DMS114 treated with DMSO at 0.1 percent for 48 hours (cell line): ENCODE results near the gene CMTM7.
"Not testable (repeated sequence)": the region's sequence is repeated elsewhere in the genome, so short reads cannot be mapped to it uniquely, and the experiment has no call there.

Experiments used
- DNase-seq: peaks from one replicate; lab custom pipeline; 2025; ENCODE audit not compliant: unreplicated experiment; lab: John Stamatoyannopoulos, UW

CMTM7 gene

DNA sequence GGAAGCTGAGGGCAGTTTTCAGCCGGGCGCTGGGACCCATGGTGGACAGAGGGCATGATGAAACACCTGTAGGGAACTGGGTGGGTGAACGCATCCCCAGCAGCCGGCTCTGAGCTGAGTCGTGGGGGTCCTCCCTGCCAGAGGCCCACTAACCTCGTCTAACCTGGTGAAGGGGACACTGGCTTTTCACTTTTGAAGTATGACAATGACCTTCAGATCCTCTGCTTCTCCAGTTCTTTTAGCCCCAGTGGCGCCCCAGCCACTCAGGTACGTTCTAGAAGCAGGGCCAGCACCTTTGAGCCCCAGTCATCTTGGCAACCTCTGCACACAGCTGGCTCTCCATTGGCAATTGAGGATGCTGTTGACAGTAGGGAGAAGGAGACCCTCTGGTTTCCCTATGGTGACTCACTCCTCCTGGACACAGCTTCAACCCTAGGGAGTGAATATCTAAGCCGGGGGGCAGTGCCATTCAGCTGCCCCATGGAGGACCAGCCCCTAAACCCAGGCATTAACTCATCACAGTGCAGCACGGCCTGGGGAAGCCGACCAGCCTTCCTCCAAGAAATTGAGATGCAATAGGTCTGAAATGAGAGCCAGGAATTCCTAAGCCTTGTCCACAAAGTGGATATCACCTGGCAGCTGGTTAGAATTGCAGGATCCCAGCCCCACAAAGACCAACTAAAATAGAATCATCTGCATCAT, 64.9 kb downstream of the CMTM7 start:
- DNase-seq = no peak

DNA sequence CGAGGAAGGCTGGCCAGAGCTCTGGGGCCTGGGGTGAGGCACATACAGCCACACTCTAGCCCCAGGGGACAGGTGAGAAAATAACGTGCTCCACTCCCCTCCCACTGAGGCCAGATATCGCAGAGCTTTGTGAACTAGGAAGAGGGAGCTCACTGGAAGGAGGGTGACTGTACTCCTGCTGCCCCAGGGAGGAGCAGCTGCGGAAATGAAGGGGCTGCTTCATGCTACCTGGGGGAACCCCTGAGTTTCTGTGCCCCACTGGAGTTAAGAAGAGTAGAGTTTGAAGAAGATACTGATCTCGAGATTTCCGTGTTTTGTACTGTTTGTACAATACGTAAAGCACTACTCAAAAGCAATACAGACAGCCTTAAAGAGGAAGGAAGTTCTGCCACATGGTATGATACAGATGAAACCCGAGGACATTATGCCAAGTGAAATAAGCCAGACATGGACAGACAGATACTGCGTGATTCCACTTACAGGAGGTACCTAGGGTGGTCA, 66.4 kb downstream of the CMTM7 start:
- DNase-seq = no peak

DNA sequence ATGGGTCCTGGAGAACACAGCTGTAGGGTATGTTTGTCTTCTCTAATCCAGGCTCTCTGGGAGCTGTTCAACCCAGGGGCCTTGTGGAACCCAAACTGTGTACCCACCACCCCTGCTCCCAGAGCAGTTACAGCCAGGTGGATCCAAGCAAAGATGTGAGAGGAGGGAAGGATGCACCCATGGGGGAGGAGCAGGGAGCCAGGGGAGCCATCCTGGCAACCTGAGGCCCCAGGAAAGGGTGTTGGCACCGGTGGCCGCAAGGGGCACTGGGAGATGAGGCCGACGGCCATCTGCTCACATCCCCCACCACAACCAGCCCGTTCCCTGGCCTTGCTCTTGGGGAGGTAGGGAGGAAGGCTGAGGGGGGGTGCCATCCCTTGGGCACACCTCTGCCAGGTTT, 67.8 kb downstream of the CMTM7 start:
- DNase-seq = no peak

DNA sequence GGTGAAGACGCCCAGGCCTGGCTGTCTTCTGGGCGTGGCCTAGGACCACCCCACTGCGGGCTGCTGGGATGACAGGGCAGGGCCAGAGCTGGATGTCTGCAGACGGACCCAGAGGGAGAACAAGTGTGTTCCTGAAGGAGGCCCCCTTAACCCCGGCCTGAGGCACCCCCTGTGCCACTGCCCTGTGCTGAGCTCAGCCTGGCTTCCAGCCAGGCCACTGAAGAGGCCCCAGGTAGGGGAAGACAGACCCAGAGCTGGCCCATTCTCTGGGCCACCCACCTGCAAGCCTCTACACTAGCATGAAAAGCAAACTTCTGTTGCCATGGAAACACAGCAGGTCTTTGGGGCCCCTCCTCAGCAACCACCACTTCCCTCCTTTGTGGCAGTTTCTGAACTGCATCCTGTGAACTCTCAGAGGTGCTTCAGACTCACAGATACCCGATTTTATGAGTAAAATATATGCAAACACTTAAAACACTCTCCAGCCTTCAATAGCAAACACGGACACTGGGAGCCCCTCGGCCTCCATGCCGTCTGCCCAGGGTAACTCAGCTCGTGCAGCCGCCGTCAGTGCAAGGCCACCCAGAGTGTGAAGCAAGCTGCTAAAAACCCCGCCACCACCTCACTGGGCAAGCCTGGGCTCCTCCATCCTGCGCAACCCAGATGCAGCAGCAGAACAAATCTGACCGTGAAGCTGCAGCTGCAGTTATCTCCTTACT, 68.5 kb downstream of the CMTM7 start:
- DNase-seq = no peak

DNA sequence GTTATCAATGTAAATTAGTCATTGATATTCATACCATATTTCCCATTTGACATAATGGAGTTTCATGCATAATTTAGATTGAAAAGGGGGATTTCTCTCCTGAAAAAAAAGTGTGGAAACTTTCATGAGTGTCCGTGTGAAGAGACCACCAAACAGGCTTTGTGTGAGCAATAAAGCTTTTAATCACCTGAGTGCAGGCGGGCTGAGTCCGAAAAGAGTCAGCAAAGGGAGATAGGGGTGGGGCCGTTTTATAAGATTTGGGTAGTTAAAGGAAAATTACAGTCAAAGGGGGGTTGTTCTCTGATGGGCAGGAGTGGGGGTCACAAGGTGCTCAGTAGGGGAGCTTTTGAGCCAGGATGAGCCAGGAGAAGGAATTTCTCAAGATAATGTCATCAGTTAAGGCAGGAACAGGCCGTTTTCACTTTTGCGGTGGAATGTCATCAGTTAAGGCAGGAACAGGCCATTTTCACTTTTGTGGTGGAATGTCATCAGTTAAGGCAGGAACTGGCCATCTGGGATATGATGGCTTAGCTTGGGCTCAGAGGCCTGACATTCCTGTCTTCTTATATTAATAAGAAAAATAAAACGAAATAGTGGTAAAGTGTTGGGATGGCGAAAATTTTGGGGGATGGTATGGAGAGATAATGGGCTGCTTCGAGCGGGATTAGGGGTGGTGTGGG, 69.3 kb downstream of the CMTM7 start:
- not testable (repeated sequence) for DNase-seq

DNA sequence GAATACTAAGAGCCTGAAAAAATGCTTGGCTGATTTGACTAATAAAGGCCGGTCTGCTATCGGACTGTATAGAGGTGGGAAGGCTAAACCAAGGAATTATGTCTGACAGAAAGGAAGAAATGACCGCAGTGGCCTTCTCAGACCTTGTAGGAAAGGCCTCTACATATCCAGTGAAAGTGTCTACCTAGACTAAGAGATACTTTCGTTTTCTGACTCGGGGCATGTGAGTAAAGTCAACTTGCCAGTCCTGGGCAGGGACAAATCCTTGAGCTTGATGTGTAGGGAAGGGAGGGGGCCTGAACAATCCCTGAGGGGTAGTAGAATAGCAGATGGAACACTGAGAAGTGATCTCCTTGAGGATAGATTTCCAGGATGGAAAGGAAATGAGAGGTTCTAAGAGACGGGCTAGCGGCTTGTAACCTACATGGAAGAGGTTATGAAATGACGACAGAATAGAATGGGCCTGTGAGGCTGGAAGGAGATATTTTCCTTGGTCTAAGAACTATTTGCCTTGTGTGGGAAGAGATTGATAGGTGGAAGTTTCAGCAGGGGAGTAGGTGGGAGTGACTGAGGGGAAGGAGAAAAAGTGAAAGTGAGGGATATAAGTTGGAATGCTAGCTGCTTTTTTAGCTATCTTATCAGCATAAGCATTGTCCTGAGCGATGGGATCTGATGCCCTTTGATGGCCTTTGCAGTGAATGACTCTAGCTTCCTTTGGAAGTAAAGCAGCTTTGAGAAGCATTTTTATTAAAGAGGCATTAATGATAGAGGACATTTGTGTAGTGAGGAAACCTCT, 70.7 kb downstream of the CMTM7 start:
- DNase-seq = not testable (repeated sequence)

DNA sequence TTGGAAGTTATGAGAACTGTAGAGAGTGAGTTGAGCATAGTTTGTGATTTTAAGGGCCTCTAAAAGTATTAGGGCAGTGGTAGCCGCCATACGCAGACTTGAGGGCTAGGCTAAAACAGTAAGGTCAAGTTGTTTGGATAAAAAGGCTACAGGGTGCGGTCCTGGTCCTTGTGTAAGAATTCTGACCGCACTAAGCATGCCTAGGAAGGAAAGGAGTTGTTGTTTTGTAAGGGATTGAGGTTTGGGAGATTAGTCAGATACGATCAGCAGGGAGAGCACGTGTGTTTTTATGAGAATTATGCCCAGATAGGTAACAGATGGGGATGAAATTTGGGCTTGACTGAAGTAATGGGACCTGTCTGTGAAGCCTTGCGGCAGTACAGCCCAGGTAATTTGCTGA, 71.8 kb downstream of the CMTM7 start:
- DNase-seq = not testable (repeated sequence)

DNA sequence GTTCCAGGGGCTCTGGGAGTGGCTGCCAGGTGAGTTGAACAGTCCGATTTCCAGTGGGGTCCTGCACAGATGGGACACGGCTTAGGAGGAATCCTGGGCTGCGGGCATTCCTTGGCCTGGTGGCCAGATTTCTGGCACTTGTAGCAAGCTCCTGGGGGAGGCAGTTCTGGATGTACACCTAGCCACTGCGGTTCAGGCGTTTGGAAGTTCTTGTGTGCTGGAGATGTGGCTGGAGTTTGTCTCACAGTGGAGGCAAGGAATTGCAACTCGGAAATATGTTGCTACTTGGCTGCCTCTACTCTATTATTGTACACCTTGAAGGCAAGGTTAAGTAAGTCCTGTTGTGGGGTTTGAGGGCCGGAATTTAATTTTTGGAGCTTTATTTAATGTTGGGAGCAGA, 73.1 kb downstream of the CMTM7 start:
- DNase-seq = not testable (repeated sequence)

DNA sequence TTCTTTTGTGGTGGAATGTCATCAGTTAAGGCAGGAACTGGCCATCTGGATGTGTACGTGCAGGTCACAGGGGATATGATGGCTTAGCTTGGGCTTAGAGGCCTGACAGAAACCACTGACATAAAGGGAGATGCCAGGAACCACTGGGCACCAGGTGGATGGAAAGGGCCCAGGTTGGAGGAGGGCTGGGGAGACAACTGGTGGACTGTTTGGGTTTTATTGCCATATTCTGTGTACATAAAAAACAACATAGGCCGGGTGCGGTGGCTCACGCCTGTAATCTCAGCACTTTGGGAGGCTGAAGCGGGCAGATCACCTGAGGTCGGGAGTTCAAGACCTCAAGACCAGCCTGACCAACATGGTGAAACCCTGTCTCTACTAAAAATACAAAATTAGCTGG, 75.2 kb downstream of the CMTM7 start:
- DNase-seq = not testable (repeated sequence)

DNA sequence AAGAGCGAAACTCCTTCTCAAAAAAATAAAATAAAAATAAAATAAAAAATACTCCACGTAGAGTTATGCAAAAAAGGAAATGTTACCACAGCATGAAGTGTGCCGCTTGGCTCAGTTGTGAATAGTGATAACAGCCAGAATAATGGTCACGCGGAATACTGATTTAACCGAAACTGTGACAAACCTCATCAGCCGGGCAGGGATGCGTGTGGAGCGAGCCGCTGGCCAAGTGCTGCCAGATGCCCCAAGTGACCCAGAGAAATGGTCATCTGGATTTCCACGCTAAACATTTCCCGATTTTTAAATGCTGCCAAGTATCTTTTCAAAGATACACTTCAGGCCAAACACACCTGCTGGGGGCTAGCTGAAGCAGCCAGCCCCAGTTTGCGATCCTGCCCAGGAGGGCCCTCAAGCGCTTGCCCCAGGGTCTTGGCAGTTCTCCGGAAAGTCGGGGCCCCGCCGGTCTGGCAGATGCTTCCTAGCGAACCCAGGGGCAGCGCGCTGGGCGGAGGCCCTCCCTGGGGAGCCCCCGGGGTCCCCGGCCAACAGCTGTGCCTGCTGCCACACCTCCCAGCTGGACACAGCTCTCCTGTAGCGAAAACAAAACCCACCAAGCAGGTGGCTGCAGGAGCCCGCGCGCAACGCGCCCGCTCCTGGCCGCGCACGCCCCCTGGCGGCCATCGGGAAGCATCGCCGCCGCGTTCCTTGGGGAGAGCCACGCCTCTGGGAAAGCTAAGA, 75.8 kb downstream of the CMTM7 start:
- DNase-seq = peak; percentile 23

DNA sequence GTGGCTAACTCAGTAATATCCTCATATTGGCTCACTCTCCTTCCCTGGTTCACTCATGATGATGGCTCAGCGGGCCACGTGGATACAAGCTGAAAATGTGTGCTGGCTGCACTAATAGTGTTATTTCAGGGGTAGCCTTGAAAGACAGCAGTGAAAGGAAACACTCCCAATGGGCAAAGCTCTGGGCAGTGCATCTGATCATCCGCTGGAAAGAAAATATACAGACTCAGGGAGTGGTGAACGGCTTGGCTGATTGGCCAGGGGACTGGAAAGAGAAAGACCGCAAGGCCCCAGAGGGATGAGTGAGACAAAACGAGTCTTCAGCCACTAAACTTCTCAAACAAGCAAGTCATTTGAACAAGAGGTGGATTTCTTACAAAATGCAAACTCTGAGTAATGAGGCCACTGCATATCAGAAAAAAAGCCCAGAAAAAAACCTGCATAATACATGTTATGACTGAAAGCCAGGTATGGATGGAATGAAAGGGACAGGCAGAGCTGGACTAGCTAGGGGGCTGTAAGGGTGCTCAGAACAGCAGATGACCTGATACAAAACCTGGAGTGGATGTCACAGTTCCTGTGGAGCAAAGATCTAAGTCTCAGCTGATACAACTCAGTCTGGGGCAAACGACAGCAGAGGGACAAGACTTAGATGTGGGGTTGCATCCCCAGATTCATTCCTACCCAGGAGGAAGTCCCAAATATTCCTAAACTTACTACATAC, 77.7 kb downstream of the CMTM7 start:
- no peak for DNase-seq

DNA sequence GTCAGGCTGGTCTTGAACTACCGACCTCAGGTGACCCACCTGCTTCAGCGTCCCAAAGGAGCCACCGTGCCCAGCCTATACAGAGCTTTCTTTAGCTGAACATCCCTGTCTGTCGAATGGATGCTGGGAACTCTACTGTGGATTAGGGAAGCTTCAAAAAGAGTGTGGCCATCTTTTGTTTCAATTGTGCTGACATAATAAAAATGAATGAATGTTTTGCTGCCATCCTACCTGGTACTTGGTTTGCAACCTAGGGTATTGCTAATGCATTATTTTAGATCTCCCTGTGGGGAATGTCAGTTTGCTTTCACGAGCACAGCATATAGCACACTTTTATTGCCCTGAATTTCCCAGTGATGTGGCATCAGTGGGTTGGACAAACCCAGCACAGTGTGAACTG, 78.7 kb downstream of the CMTM7 start:
- no peak for DNase-seq

DNA sequence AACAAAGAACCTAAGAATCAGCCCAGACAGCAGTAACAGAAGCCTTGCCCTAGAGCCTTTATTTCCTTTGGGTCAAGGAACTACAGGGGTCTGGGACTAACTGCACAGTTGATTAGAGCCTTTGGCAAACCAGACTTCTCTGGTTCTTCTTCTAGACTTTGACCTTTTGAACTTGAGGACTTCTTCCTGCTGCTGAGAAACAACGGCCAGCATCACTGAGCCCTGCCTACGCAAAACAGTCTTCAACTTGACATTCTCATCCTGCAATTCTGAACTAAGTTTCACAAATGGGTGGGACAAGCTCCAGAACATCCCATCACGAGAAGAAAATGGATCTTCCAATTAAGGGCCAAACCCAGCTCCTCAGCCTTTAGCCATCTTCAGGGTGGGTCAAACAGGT, 79.6 kb downstream of the CMTM7 start:
- DNase-seq = no peak

DNA sequence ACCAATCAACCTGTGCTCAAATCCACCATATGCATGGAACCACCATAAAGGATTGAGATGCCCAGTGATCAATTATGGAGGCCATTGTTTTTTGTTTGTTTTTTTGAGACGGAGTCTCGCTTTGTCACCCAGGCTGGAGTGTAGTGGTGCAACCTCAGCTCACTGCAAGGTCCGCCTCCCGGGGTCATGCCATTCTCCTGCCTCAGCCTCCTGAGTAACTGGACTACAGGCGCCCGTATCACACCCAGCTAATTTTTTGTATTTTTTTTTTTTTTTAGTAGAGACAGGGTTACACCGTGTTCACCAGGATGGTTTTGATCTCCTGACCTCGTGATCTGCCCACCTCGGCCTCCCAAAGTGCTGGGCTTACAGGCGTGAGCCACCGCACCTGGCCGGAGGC, 80.5 kb downstream of the CMTM7 start:
- DNase-seq = not testable (repeated sequence)

DNA sequence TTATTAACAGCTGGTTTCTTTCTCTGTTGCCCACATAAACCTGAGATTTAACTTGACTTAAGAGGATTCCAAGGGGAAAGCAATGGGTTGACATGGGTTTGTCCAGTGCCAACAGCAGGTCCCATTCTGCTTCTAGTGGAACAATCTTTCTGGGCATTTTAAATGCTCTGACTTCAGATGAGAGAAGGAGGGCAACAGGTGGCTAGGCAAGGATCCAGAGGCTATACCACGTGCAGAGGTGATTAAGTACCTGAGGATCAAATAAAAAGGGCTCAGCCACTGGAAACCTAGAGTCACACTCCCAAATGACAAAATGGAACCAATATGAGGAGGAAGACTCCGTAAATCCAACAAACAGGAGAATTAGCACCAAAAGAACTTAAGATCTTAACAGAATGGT, 82.5 kb downstream of the CMTM7 start:
- DNase-seq = no peak

DNA sequence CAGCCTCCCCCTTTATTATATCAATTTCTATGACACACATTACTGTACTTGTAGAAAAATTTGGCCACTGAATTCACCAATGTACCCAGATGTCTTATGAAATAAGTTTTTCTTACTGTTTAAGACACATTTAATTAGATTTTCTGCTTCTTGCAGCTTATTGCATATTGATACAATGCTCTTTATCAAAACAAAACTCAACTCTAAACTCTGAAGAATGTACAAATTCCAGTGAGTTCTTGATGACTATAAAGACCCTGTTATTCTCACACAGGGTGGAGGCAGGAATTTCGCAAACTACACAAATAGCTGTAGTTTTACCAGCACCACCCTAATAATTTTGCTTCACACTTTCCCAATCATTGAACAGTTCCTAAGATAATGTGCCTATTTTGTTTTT, 89.0 kb downstream of the CMTM7 start:
- no peak for DNase-seq

DNA sequence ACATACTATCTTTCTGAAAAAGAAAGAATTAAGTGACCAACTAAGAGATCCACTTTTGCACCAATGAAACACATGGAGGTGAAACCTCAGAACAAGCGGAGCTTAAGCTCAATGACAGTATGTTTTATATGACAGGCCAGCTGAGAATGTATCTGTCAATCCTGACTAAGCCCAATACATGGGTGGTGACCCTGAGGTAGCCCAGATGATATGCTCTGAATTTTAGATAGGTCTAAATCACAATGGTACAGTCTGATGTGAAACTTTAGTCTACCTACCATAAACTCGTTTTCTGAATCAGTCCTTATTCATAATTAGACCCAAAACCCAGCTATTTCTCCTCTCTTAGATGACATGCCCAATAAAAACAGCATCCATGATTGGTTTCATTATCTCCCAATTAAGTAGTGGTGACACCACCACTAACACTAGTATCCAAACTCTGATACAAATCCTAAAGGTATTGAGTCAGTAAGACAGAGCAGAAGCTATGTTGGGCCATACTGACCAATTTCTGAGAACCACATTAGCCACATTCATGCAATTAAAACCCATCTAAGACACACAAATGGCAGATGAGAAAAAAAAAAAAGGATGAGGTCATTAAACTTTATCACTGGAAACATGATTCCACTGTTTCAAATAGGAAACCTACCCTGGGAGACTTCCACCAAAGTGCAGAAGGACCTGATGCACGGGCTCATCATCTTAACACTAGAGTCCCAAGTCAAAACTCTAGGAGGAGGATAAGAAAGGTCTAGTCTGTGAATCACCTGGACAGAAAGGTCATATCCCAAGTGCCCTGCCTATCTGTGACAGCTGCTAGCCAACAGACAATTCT, 90.4 kb downstream of the CMTM7 start:
- DNase-seq = no peak

DNA sequence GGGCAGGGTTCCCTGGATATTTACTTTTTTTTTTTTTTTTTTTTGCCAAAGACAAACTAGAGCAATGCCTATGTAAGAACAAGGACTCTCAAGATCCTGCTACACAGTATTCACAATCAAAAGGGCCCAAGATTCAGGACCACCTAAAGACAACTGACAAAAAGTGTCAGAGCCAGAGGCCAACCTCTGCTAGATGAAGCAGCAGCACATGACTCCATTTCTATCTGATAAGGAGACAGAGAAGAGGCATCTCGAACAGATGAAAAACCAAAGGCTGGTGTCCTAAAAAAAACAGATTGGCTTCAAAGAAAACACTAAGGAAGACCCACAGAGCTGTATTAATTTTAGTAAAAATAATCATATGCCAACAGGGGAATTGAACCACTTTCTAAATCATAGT, 91.0 kb downstream of the CMTM7 start:
- no peak for DNase-seq

DNA sequence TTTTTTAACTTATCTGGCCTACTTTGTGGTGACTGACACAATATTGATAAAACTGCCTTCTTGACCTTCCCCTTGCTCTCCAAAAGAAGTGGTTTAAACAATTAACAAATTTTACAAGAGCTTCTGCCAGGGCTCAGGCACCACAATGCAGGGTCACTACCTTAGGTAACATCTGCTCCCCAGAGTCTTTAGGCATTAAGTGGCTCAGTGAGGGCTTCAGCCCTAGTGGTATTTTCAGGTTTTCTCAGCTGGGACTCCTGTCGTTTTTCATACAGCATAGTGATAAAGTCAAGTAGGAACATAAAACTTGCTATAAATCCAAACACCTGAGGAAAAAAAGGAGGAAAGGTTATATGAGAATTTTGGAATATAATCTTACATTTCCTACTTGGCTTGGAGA, 92.1 kb downstream of the CMTM7 start:
- DNase-seq = no peak
